ENCODE measurements around the gene SLC10A3. TPM values are rescaled to one million over a fixed set of nuclear protein-coding genes. Genes with fewer than 3 reads are reported as not detected.

SLC10A3 gene
- total RNA-seq, 1 experiment from 2014 or later = 67.2 TPM

GRCh38 chrX:154484255-154485149 is 5.9 kb downstream of the SLC10A3 start:
- DNase-seq (ENCODE audit: low spot score) = peak; percentile 64

DNA sequence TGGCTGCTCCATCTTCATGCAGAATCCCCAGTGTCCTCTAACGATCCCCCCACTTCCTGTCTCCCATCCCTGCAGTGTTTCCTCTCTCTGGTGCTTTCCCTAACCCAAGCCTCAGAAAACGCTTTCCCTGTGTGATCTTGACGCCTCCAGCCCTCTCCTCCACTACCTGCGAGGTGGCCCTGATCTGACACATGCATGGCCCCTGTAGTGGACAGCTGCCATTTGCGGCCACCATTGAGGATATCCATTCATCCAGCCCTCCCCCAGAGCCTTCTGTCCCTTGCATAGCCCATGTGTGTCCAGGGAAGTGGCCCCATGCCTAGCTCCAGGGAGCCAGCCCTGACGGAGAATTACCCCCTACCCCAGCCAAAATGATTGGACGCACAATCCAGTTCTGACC is 7.1 kb downstream of the SLC10A3 start:
- DNase-seq (ENCODE audit: low spot score) = no peak

DNA sequence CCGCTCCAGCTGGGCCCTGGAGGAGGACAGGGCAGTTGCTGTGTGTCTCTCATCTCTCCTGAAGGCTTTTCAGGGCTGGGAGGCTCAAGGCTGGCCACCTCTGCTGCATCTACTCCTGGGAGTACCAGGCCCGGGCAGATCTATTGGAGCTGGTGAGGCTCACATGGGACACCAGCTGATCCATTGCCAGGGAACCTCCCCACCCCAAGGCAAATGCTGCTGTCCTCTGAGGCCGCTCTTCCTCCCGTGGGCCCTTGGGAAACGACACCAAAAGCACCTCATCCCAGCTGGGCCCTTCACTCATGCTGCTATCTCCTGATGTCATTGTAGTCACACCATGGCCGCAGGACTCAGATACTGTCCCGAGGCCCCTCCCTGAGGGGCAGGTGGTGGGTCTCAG is 7.6 kb downstream of the SLC10A3 start:
- no peak for DNase-seq (ENCODE audit: low spot score)

DNA sequence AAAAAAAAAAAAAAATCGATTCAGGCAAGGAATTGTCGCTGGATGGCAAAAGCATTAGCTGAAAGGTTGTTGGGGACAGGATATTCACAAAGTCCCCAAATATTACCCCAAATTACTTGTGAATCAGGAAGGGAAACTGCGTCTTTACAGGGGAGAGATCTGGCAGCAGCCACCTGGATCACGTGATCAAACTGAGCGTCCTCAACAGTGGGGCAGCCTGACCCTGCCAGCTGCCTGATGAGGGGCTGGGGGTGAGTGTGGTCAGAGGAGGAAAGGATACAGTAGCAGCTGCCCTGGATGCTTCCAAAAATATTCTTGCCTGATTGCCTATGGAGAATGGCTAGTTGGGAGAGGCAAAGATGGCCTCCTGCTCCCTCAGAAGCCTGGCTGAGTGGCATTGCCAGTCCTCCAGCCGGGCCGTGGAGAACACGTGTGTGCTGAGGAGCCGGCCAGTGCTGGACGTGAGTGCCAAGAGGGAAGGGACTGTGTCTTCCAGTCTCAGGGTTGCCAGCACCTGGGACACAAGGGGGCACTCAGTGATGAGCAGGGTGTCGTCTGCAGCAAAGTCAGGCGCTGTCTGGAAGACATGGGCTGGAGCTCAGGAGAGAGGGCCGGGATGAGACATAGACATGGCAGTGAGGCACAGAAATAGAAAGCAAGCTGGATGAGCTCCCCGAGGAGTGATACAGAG is 8.4 kb downstream of the SLC10A3 start:
- no peak for DNase-seq (ENCODE audit: low spot score)

DNA sequence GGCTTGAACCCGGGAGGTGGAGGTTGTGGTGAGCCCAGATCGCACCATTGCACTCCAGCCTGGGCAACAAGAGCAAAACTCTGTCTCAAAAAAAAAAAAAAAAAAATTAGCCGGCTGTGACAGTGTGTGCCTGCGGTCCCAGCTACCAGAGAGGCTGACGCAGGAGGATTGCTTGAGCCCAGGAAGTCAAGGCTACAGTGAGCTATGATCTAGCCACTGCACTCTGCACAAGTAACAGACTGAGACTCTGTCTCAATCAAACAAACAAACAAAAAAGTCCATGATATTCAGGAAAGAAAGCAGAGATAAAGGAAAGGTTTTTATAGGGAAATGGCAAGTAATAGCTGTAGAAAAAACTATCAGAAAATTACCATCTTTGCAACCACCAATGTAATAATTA is 9.2 kb downstream of the SLC10A3 start:
- DNase-seq (ENCODE audit: low spot score) = no peak

DNA sequence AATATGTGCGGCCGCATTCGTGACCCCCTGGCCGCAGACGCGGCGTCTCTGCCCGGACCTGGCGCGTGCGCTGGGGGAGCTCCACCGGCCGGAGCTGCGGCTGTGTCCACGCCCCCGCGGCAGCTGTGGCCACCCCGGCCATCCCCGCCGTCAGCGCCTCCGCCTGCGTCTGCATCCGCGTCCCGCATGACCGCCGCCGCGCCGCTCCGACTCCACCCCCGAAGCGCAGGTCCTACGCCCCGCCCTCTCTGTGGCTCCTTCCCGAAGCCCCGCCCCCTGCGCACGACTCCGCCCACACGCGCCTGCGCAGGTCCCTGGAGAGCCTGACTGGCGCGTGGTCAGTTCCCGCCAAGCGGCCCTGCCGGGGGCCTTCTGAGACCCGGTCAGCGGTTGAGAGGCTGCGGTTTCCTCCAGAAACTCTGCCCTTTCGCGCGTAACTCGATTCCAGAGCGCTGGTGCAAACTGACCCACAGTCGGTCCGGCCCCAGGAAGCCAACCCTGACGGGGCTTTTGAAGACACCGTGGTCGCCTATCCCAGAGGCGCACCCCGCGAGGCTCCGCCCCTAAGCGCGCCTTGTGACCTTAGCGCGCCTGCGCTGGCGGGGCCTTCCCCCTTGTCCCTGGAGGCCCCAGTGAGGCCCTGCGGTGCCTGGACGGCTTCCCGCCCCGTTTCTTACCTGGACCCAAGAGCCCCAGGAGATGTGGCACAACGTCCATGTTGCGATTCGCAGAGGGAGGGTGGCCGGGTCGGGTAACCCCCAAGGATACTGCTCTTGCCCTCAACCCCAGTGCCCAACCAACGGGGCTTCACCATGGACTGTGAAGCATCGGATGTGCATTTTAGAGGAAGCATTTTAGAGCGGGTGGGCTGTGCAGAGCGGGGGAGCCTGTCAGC is 11.5 kb downstream of the SLC10A3 start, which contains the start of gene LAGE3:
Gene LAGE3, minus strand, starts transcription at position 554 of the 895 bp plus-strand sequence. Its CDS starts 366 bp downstream, at position 188.
- peak; percentile 93 for DNase-seq (ENCODE audit: low spot score)

DNA sequence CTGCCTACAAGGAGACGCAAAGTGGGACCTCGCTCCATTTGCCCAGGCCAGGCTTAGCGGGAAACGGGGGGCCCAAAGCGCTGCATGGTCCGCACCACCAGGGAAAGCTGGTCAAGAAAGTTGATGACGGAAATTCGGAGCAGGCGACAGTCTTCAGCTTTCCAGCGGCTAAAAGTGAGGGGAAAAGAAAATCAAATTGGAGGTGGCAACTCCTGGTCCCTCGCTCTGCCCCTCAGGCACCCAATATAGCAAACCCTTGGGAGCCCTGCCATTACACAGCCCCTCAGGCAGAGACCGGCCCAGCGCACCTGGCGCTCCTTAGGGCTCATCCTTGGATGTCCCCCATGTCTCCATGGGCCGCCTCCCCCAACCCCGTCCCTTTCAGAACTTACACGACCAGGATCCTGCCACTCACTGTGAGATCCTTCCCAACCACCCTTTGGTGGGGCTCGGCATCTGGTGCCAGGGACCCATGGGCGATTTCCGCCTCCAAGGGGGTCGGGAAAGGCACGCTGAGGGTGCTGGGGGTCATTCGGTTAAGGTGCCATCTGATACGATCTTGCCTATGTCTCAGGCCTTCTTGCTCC is 12.4 kb downstream of the SLC10A3 start:
- DNase-seq (ENCODE audit: low spot score) = no peak

- DNase-seq (ENCODE audit: low spot score) = no peak
These were observed 13.6 kb downstream of the SLC10A3 start for GRCh38 chrX:154476821-154477220.

- DNase-seq (ENCODE audit: low spot score) = no peak
These were observed 16.7 kb downstream of the SLC10A3 start for GRCh38 chrX:154473683-154474082.

DNA sequence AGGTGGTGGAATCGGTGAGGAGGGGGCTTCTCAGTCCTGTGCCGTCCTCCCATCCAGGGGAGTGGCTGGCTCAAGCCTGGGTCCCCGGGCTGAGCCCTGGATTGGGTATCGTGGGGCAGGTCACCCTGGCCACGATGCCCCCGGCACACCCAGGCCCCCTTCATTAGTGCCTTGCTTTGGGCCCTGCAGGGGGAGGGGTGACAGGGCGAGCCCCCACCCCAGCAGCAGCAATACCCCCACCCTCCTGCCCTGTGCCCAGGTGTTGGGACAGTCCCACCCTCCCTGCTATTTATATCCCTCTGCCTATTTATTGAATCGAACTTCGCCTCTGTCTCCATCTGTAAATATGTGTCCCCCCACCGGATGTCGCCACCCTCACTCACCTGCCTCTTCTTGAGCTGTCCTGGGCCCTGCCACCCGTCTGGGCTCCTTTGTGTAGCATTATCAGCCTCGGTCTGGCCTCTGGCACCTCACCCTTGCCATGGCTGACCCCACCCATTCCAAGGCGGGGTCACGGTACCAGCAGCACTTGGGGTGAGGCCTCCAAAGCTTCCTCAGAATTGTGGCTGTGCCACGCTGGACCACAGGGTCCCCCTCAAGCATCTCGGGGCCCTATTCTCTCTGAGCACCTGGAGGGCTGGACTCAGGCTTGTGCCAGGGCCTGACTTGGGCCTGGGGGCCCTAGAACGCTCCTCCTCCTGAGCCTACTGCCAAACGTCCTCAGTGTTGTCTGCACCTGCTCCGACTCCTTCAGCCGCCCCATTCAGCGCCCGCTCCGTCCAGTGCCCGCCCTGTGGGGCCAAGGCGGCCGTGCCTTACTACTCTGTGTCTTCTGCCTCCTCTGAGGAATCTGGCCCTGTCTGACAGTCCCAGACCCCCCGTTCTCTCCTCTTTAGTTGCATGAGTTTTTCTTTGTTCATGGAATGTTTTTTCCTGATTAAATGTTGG is 17.5 kb downstream of the SLC10A3 start:
- no peak for DNase-seq (ENCODE audit: low spot score)

GRCh38 chrX:154471839-154472684 is 18.4 kb downstream of the SLC10A3 start:
- DNase-seq (ENCODE audit: low spot score) = no peak

DNA sequence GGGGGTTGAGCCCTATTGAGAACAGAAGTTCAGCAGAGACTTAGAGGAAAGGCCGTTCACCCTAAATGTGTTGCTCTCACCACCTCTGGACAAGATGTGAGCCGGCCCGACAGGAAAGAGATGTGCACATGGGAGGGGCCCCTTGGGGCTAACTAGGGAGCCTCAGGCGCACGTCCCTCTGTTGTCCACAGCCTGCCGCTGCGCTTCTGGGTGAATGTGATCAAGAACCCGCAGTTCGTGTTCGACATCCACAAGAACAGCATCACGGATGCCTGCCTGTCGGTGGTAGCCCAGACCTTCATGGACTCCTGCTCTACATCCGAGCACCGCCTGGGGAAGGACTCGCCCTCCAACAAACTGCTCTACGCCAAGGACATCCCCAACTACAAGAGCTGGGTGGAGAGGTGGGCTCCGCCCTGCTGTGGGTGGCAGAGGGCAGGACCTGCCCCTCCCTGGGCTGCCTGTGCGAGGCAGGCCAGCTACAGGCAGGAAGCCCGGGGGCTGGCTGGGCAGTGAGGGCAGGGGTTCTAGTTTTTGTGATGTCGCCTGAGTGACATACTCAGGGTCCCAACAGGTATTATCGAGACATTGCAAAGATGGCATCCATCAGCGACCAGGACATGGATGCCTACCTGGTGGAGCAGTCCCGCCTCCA is 19.4 kb downstream of the SLC10A3 start:
- DNase-seq (ENCODE audit: low spot score) = no peak

DNA sequence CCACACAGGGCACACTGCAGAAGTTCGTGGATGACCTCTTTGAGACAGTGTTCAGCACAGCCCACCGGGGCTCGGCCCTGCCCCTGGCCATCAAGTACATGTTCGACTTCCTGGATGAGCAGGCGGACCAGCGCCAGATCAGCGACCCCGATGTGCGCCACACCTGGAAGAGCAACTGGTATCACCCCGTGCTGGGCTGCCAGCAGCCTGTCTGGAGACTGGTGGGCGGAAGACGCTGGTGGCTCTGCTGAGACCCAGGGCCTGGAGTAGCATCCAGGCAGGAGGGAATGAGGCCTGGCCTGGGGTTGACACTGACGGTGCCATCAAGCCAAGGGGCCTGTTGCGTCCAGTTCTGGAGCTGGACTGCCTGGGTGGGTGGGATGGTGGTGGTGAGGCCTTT is 20.0 kb downstream of the SLC10A3 start:
- no peak for DNase-seq (ENCODE audit: low spot score)

DNA sequence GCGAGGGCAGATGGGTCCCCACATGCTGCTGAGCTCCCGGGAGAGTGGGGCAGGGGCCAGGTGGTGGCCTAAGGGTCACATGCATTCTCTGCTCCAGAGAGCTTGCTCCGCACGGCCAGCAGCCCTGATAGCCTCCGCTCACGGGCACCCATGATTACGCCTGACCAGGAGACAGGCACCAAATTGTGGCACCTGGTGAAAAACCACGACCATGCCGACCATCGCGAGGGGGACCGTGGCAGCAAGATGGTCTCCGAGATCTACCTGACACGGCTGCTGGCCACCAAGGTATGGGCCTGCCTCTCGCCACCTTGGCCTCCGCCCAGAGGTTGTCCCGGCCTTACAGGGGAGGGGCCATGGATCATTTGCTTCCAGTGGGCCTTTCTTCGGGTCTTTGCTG is 20.5 kb downstream of the SLC10A3 start:
- no peak for DNase-seq (ENCODE audit: low spot score)

- DNase-seq (ENCODE audit: low spot score) = no peak
These were observed 21.3 kb downstream of the SLC10A3 start for GRCh38 chrX:154469114-154469513.

DNA sequence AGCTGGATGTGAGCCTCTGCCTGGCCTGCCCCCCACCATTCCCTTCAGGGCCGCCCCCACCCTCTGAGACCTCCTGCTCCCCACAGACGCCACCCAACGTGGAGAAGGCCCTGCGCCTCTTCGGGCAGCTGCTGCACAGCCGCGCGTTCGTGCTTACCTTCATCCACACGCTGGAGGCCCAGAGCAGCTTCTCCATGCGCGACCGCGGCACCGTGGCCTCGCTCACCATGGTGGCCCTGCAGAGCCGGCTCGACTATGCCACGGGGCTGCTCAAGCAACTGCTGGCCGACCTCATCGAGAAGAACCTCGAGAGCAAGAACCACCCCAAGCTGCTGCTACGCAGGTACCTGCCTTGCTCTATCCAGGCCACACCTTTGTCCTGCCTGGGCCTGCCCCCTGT is 22.2 kb downstream of the SLC10A3 start:
- DNase-seq (ENCODE audit: low spot score) = no peak

- DNase-seq (ENCODE audit: low spot score) = no peak
These were observed 22.9 kb downstream of the SLC10A3 start for GRCh38 chrX:154467556-154467955.

DNA sequence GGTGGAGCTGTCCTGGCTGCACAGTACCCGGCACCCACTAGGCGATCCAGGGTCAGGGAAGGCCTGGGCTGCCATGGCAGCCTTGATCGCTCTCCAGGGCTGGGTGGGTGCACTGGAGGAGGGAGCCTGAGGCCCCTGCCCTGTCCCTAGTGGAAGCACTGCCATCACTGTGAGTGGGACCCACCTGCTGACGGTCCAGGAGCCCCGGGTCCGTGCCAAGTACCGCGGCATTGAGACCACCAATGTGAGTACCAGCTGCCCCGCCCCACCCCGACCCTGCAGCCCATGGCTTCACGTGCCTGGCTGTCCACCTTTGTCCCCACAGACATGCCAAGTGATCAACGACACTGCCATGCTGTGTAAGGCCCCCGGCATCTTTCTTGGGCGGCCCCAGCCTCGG is 23.5 kb downstream of the SLC10A3 start:
- DNase-seq (ENCODE audit: low spot score) = no peak

- DNase-seq (ENCODE audit: low spot score) = no peak
These were observed 24.4 kb downstream of the SLC10A3 start for GRCh38 chrX:154466036-154466435.
